Tibial nerve (tissue), 4 donors: ENCODE measurements around the gene MDFI. TPM values are rescaled to one million over a fixed set of nuclear protein-coding genes. Genes with fewer than 3 reads are reported as not detected.

Experiments used
- DNase-seq, 2 donors: peaks; one replicate each; pipeline ENCODE4 v3.0.0-alpha.2; 2019; ENCODE audit warnings: low spot score in 2 of 2
- H3K27ac ChIP-seq, 4 donors: fragments of 200-600 bp; sonication (generic) in 3 of 4; one replicate each; pipeline ENCODE4 v1.5.1; 2017 to 2019; ENCODE audit warnings: mild to moderate bottlenecking in 1 of 4
- H3K27me3 ChIP-seq, 2 donors: fragments of 200-600 bp; sonication (generic) in 1 of 2; one replicate each; pipeline versions ENCODE4 v1.5.1 to v1.6.0; 2017 to 2019
- H3K36me3 ChIP-seq, 3 donors: fragments of 200-600 bp; sonication (generic); one replicate each; pipeline ENCODE4 v1.5.1; 2018 to 2019
- H3K4me1 ChIP-seq, 4 donors: fragments of 200-600 bp; sonication (generic) in 3 of 4; one replicate each; pipeline ENCODE4 v1.5.1; 2017 to 2019
- H3K4me3 ChIP-seq, 4 donors: fragments of 200-600 bp; sonication (generic) in 3 of 4; one replicate each; pipeline ENCODE4 v1.5.1; 2017 to 2019; ENCODE audit warnings: mild to moderate bottlenecking in 1 of 4, moderate library complexity in 1 of 4
- H3K9me3 ChIP-seq, 4 donors: fragments of 200-600 bp; sonication (generic) in 3 of 4; one replicate each; pipeline ENCODE4 v1.5.1; 2017 to 2019
- CTCF ChIP-seq, 5 experiments: fragments of 200-600 bp in 3 of 5; fragments of 450-650 bp in 2 of 5; sonication (generic) in 3 of 5; IDR thresholded peaks; one replicate each; pipeline ENCODE4 v1.5.1; 2016 to 2019; ENCODE audit warnings: antibody characterized with exemption in 5 of 5, mild to moderate bottlenecking in 3 of 5, moderate library complexity in 2 of 5
- EP300 ChIP-seq, 2 donors: sonication (generic); formaldehyde crosslinking; IDR thresholded peaks; one replicate each; pipeline ENCODE4 v1.6.1; 2017; ENCODE audit warnings: antibody characterized with exemption in 2 of 2, mild to moderate bottlenecking in 1 of 2
- POLR2A ChIP-seq, 2 donors: fragments of 450-650 bp; IDR thresholded peaks; one replicate each; pipeline ENCODE4 v1.6.1; 2017; ENCODE audit warnings: antibody characterized with exemption in 2 of 2, mild to moderate bottlenecking in 2 of 2, moderate library complexity in 2 of 2
- WGBS, 2 donors: methylation state at CpG; one replicate each; pipeline ENCODE4 v1.1.5; 2018; 5-methylcytosine and 5-hydroxymethylcytosine counted together
- total RNA-seq, 4 donors: library from RNA; depleted of rRNA; stranded (reverse); fragments of >200 nt; gene quantifications; one replicate each; pipeline ENCODE4 v1.1.0, GENCODE V29; 2016

Gene MDFI
- total RNA-seq, 4 donors from 2014 or later: 13.5 to 31.8 (median 20.7) TPM

- H3K27me3 ChIP-seq: no peaks in the 10 kb centered on the region
- no peaks in the 10 kb centered on the region for H3K9me3 ChIP-seq
- H3K27ac ChIP-seq: peak overlapping the region in 1 of 4 donors; percentile 47
- peaks cover 0 to 90% (median 0%) of the 10 kb centered on the region in 3 donors for H3K36me3 ChIP-seq
- 2 to 3% methylated on average over 7 of the region's 7 CpGs for WGBS, 2 donors
- H3K4me3 ChIP-seq: no peak overlapping the region
- TF ChIP-seq CTCF (IDR thresholded peaks at IDR 0.05): peak; percentile 87 to 96 (median 93)
- no peak for TF ChIP-seq POLR2A (IDR thresholded peaks at IDR 0.05)
- peaks cover 0 to 9% (median 0%) of the 10 kb centered on the region in 4 donors for H3K4me1 ChIP-seq
- DNase-seq: peak; percentile 69 to 90
Observed at GRCh38 chr6:41591859-41592502, 46.3 kb upstream of the MDFI start.

DNA sequence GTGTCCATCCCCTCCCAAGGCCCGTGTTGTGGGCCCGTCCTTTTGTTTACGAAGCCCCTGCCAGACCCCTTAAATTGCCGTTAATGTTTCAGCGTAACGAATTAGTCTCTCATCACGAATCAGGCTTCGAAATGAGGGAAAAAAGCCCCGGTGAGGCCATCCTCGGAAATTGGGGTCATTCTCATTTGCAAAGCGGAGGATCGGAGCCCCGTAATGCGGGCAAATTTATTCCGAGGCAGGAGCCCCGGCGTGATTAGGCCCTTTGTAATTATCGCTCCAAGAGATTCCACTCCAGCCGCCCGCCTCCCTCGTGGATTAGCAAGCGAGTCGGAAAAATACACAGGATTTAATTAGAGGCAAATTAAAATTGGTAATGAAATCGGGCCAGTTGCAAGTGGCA lies 44.9 kb upstream of the MDFI start:
- TF ChIP-seq CTCF (IDR thresholded peaks at IDR 0.05) (no peak), POLR2A (IDR thresholded peaks at IDR 0.05) (no peak), EP300 (IDR thresholded peaks at IDR 0.05) (no peak)
- no peak overlapping the region for H3K27ac ChIP-seq
- no peaks in the 10 kb centered on the region for H3K27me3 ChIP-seq
- H3K4me3 ChIP-seq: no peak overlapping the region
- peaks cover 0 to 9% (median 0%) of the 10 kb centered on the region in 4 donors for H3K4me1 ChIP-seq
- H3K36me3 ChIP-seq: peaks cover 0 to 89% (median 0%) of the 10 kb centered on the region in 3 donors
- H3K9me3 ChIP-seq: no peaks in the 10 kb centered on the region
- no peak for DNase-seq
- 84 to 85% methylated on average over 24 of the region's 24 CpGs for WGBS, 2 donors

DNA sequence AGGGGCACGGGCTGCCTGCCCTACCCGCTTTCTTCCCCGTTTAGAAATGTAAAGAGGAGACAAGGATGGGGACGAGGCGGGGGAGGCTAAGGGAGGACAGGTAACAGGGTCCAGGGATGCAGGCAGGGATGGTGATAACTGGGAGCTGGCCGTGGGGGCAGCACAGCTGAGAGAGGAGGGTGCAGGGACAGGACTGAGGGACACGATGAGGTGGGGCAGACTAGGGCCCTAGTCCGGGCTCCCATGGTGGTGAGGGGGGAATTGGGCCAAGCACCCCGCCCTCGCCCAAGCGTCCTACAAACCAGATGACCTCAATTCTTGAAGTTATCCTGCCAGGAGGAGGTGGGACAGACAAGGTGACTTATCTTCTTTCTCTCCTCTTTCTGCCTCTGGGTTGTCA lies 44.4 kb upstream of the MDFI start:
- TF ChIP-seq CTCF (IDR thresholded peaks at IDR 0.05): no peak
- TF ChIP-seq POLR2A (IDR thresholded peaks at IDR 0.05): no peak
- no peak for TF ChIP-seq EP300 (IDR thresholded peaks at IDR 0.05)
- WGBS, 2 donors: 79 to 82% methylated on average over 11 of the region's 11 CpGs
- Histone ChIP-seq H3K4me1 (peaks cover 0 to 9% (median 0%) of the 10 kb centered on the region in 4 donors), H3K27me3 (no peaks in the 10 kb centered on the region), H3K27ac (no peak overlapping the region), H3K36me3 (peaks cover 0 to 89% (median 0%) of the 10 kb centered on the region in 3 donors), H3K4me3 (no peak overlapping the region), H3K9me3 (no peaks in the 10 kb centered on the region)
- DNase-seq: no peak

DNA sequence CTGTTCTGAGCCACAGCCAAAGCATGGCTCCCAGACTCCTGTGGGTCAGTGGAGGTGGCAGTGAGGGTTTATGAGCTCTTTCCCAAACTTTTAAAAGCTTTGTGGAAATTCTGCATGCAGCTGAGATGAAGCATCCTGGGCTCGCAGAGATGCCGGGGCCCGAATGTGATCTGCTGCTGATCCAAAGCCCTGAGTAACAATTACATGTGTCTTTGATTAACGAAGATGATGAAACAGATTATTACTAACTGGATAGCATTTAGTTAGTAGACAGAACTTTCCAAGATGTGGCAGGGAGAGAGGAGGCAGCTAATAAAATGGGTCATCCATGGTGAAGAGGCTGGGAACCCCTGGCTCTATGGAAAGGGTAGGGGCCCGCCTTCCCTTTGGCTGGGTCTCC lies 43.9 kb upstream of the MDFI start:
- Histone ChIP-seq H3K9me3 (no peaks in the 10 kb centered on the region), H3K4me3 (no peak overlapping the region), H3K27ac (no peak overlapping the region), H3K36me3 (peaks cover 0 to 89% (median 0%) of the 10 kb centered on the region in 3 donors), H3K4me1 (peaks cover 0 to 9% (median 0%) of the 10 kb centered on the region in 4 donors), H3K27me3 (no peaks in the 10 kb centered on the region)
- TF ChIP-seq CTCF (IDR thresholded peaks at IDR 0.05) (no peak), EP300 (IDR thresholded peaks at IDR 0.05) (no peak), POLR2A (IDR thresholded peaks at IDR 0.05) (no peak)
- WGBS, 2 donors: 88 to 90% methylated on average over 5 of the region's 5 CpGs
- no peak for DNase-seq

DNA sequence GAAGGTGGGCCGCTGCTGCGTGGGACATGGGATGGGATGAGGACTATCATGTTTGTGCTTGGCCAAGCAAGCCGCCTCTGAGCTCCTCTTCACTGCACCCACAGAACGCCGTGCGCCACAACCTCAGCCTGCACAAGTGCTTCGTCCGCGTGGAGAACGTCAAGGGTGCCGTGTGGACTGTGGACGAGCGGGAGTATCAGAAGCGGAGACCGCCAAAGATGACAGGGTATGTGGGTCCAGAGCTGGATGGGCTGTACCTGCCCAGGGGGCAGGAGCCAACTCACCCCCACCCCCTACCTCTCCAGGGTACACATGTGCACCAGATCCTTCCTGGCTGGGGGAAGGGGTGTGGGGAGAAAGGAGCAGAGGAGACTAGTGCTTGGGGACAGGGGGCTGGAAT lies 43.5 kb upstream of the MDFI start:
- DNase-seq: no peak
- WGBS, 2 donors: 77 to 89% methylated on average over 14 to 15 of the region's 15 CpGs
- no peak for TF ChIP-seq CTCF (IDR thresholded peaks at IDR 0.05)
- no peak for TF ChIP-seq EP300 (IDR thresholded peaks at IDR 0.05)
- TF ChIP-seq POLR2A (IDR thresholded peaks at IDR 0.05): no peak
- Histone ChIP-seq H3K9me3 (no peaks in the 10 kb centered on the region), H3K4me3 (no peak overlapping the region), H3K27ac (no peak overlapping the region), H3K36me3 (peaks cover 0 to 89% (median 0%) of the 10 kb centered on the region in 3 donors), H3K27me3 (no peaks in the 10 kb centered on the region), H3K4me1 (peaks cover 0 to 9% (median 0%) of the 10 kb centered on the region in 4 donors)
